D721Med (cell line): ENCODE results near the gene GRAMD1A.
"Not testable (repeated sequence)": the region's sequence is repeated elsewhere in the genome, so short reads cannot be mapped to it uniquely, and the experiment has no call there.

Experiments
- DNase-seq: peaks from one replicate; pipeline ENCODE4 v3.0.0; 2011; ENCODE audit warnings: low spot score; ENCODE audit not compliant: insufficient read length
- FAIRE-seq: peaks from 2 replicates; lab custom pipeline; 2011; peaks lifted over from hg19 to GRCh38; lab: Jason Lieb, UNC
- TF ChIP-seq, protein P1 (sequence below): IDR thresholded peaks from 2 replicates; pipeline ENCODE4 v1.5.1; 2012; ENCODE audit warnings: mild to moderate bottlenecking, control low read depth; ENCODE audit not compliant: insufficient read depth; ENCODE audit errors: missing control alignments

The GRAMD1A gene

DNA sequence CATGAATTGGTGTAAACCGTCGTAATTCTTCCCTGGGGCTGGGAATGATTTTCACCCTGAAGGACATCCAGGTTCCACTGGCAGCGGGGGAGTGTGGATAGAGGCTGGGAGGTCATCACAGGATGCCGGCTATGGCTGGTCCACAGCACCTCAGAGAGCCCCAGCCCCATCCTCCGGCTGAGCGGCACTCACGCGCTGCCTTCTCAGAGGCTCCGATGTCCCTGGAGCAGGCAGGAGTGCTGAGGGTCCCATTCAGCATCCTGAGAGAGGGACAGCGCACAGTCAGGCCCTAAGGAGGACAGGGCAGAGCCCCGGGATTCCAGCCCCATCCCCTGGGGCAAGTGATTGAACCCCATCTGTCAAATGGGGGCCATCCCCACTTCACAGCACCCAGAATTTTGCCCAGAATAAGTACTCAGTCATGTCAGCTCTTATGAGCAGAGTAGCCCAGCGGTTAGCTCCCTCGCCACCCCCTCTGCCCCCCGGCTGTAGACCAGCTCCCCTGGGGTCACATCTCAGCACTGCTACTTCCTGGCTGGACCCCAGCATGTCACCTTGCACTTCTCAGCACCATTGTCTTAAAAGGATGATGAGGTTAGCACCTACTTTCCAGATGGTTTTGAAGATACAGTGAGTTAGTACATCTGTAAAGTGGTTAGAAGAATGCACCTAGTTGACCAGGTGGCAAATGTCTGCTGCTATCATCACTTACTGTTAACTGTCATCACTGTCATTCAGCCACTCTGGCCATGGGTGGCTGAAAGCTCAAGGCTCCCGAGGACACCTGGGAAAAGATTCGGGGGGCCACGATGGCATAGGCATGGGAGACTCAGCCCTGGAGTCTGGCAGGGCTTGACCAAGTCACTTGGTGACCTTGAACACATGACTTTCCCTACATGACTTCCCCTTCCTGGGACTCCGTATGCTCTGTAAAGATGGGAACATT is 11.9 kb downstream of the GRAMD1A start:
- FAIRE-seq (no peak), DNase-seq (no peak)
- TF ChIP-seq, protein P1, sequence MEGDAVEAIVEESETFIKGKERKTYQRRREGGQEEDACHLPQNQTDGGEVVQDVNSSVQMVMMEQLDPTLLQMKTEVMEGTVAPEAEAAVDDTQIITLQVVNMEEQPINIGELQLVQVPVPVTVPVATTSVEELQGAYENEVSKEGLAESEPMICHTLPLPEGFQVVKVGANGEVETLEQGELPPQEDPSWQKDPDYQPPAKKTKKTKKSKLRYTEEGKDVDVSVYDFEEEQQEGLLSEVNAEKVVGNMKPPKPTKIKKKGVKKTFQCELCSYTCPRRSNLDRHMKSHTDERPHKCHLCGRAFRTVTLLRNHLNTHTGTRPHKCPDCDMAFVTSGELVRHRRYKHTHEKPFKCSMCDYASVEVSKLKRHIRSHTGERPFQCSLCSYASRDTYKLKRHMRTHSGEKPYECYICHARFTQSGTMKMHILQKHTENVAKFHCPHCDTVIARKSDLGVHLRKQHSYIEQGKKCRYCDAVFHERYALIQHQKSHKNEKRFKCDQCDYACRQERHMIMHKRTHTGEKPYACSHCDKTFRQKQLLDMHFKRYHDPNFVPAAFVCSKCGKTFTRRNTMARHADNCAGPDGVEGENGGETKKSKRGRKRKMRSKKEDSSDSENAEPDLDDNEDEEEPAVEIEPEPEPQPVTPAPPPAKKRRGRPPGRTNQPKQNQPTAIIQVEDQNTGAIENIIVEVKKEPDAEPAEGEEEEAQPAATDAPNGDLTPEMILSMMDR = no peak

DNA sequence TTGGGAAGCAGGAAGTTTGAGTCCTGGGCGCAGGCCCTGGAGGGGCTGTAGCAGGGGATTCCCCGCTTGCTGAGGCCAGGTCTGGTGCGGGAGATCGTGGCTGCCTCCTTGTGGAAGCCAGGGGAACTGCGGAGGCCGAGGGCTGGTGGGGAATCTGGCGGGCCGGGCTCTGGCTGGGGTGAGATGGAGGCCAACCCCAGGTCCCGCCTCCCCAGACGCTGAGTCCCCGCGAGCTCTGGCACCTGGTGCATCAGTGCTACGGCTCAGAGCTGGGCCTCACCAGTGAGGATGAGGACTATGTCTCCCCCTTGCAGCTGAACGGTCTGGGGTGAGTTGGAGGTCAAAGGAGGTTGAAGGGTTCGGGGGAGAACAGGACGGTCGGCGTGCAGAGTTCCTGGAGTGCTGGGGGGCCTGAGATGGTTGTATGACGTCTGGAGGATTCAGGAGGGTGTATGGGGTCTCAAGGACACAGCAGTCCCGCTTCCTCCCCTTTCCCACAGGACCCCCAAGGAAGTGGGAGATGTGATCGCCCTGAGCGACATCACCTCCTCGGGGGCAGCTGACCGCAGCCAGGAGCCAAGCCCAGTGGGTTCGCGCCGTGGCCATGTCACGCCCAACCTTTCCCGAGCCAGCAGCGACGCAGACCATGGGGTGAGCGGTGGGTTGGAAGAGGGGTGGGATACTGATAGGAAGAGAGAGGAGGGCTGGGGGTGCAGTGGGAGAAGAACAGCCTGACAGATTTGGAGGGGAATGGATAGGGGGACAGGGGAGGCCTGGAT is 13.1 kb downstream of the GRAMD1A start:
- DNase-seq (peak; percentile 93), FAIRE-seq (no peak)
- TF ChIP-seq, protein P1 = peak; percentile 53

DNA sequence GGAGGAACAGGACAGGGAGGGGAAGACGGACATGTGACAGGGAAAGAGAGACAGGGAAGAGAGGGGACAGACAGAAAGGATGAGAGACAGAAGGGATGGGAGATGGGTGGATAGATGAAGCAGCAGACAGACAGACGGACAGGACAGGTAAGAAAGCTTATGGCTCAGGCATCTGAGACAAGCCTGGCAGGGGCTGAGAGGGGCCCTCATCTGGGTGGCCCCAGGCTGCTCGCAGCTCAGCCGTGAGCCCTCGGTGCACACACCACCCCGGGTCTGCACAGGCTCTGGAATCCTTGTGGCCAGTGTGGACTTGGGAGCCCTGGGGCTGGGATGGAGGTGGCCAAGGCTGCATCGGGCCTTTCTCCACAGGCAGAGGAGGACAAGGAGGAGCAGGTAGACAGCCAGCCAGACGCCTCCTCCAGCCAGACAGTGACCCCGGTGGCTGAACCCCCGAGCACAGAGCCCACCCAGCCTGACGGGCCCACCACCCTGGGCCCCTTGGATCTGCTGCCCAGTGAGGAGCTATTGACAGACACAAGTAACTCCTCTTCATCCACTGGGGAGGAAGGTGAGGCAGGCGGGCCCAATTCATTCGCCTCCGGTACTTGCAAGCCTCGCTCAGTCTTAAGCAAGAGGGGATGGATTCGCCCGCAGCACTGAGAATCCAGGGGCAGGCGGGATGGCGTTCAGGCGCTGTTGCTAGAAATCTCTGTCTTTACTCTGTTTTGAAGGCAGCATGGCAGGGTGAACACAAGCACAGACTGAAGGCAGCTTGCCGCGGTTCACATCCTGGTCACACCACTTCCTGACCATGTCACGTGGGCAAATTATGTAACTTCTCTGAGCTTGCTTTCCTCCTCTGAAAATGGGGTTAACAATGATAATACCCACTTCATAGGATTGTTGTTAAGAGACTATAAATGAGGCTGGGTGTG is 14.0 kb downstream of the GRAMD1A start:
- FAIRE-seq (no peak), DNase-seq (no peak)
- TF ChIP-seq, protein P1 = no peak

DNA sequence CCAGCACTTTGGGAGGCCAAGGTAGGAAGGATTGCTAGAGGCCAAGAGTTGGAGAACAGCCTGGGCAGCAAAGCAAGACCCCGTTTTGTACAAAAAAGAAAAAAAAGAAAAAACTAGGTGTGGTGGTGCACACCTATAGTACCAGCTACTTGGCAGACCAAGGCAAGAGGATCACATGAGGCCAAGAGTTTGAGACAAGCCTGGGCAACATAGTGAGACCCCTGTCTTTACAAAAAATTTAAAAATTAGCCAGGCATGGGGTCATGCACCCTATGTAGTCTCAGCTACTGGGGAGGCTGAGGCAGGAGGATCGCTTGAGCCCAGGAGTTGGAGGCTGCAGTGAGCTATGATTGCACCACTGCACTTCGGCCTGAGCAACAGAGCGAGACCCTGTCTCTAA is 14.7 kb downstream of the GRAMD1A start:
- FAIRE-seq, DNase-seq: not testable (repeated sequence)

DNA sequence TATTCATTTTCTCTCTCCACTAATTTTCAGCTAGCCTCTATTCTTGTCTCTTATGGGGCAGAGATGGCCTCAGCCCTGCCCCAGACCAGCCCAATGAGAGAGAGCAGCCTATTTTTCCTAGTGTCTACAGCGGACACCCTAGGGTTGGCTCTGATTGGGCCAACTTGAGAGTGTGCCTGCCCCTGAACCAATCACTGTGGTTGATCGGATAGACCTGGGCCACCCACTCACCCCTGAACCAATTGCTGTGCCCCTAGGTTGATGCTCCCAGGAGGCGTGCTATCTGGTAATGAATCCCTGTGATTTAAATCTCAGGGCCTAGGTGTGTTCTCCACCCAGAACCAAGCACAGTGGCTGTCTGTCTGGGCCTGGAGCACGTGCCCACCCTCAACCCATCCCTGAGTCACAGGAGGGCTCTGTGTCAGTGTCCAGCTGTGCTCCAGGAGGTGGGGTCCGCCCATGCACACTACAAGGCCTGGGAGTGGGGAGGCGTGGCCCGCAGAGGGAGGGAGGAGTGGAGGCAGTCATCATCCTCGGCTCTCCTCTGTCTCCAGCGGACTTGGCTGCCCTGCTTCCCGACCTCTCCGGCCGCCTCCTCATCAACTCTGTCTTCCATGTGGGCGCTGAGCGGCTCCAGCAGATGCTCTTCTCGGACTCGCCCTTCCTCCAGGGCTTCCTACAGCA is 15.3 kb downstream of the GRAMD1A start:
- FAIRE-seq (no peak), DNase-seq (no peak)
- TF ChIP-seq, protein P1 = no peak

DNA sequence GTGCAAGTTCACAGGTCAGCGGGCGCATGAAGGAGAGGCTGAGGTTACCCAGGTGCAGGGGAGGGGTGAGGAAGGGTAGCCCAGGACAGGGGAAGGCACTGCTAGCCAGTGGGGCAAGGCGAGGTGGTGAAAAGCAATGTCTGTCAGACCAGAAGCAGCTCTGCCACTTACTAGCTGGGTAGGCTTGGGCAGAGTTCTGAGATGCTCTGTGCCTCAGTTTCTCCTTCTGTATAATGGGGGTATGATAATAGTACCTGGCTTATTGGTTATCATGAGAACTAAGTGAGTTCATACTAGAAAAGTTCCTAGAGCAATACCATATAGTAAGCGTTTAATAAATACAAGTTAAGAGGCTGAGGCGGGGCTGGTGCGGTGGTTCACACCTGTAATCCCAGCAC is 15.8 kb downstream of the GRAMD1A start:
- FAIRE-seq (no peak), DNase-seq (no peak)
- TF ChIP-seq, protein P1 = no peak
